C4-2B (cell line): ENCODE data around the gene PHLPP2.

Experiments used
- ZFX ChIP-seq: fragments of 450-650 bp; IDR thresholded peaks from 2 replicates; pipeline ENCODE4 v1.6.1; 2017
- TF ChIP-seq, protein P1 (sequence below): fragments of 450-650 bp; conservative IDR thresholded peaks from 2 replicates; pipeline ENCODE4 v1.5.1; 2017; ENCODE audit warnings: mild to moderate bottlenecking

DNA sequence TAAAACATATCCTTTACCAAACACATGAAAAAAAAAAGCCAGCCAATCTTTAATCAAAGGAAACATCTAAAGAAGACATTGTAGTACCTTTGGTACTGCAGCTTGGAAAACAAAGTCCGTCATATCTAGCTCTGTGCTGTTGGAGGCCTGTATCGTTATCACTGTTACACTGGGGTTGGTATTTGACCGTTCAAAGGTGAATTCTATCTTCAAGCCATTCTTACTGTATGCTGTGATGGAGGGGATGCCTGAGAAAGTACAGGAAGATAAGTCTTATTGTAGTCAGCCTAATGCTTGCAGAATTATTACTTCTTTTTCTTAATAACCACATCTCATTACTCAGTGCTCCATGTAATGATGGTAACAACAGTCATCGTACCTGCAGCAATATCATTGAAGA, 14.4 kb upstream of the PHLPP2 start:
- TF ChIP-seq, protein P1, sequence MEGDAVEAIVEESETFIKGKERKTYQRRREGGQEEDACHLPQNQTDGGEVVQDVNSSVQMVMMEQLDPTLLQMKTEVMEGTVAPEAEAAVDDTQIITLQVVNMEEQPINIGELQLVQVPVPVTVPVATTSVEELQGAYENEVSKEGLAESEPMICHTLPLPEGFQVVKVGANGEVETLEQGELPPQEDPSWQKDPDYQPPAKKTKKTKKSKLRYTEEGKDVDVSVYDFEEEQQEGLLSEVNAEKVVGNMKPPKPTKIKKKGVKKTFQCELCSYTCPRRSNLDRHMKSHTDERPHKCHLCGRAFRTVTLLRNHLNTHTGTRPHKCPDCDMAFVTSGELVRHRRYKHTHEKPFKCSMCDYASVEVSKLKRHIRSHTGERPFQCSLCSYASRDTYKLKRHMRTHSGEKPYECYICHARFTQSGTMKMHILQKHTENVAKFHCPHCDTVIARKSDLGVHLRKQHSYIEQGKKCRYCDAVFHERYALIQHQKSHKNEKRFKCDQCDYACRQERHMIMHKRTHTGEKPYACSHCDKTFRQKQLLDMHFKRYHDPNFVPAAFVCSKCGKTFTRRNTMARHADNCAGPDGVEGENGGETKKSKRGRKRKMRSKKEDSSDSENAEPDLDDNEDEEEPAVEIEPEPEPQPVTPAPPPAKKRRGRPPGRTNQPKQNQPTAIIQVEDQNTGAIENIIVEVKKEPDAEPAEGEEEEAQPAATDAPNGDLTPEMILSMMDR = no peak
- TF ChIP-seq ZFX = no peak
